HEK293 (cell line): ENCODE results near the gene GRK7.

Experiments used
- CTCF ChIA-PET: fragments of 350-600 bp; formaldehyde crosslinking; extraction: SDS; loops from one replicate; lab custom pipeline; 2021; ENCODE audit warnings: antibody characterized with exemption; lab: Yijun Ruan, JAX
- POLR2A ChIA-PET: fragments of 300-600 bp; formaldehyde crosslinking; extraction: SDS; loops from one replicate; lab custom pipeline; 2020; ENCODE audit warnings: antibody characterized with exemption, inconsistent platforms; lab: Yijun Ruan, JAX
- H3K27ac ChIP-seq: fragments of 200-500 bp; sonication (Bioruptor generic); 2 replicates; pipeline ENCODE4 v1.5.1; 2014; ENCODE audit warnings: low read depth, low read length, control low read depth, inconsistent platforms; ENCODE audit errors: extremely low read depth
- H3K36me3 ChIP-seq, 2 experiments: fragments of 200-500 bp in 1 of 2; sonication (Bioruptor generic) in 1 of 2; 1 replicate in 1 of 2; 2 replicates in 1 of 2; pipeline ENCODE4 v1.5.1; 2014 to 2017; ENCODE audit warnings: inconsistent platforms in 2 of 2, low read length in 2 of 2; ENCODE audit not compliant: control insufficient read depth in 2 of 2, insufficient read depth in 1 of 2
- H3K4me1 ChIP-seq: fragments of 200-500 bp; sonication (Bioruptor generic); 2 replicates; pipeline ENCODE4 v1.5.1; 2014; ENCODE audit warnings: mild to moderate bottlenecking, low read length, inconsistent platforms; ENCODE audit not compliant: control insufficient read depth, insufficient read depth
- H3K4me3 ChIP-seq: 2 replicates; pipeline ENCODE4 v1.5.1; 2011; ENCODE audit warnings: low read depth, mild to moderate bottlenecking, control low read depth, low read length, moderate library complexity
- H3K9me3 ChIP-seq: fragments of 200-500 bp; sonication (Bioruptor generic); 2 replicates; pipeline ENCODE4 v1.5.1; 2014; ENCODE audit warnings: low read depth, low read length, inconsistent platforms; ENCODE audit not compliant: control insufficient read depth, insufficient read depth
- AEBP2 ChIP-seq: fragments of 450-650 bp; formaldehyde crosslinking; IDR thresholded peaks from 2 replicates; pipeline ENCODE4 v1.5.1; 2016; ENCODE audit warnings: missing biosample characterization, missing genetic modification characterization, borderline replicate concordance
- BCL11B ChIP-seq: fragments of 450-650 bp; formaldehyde crosslinking; IDR thresholded peaks from 2 replicates; pipeline ENCODE4 v1.5.1; 2016; ENCODE audit warnings: low read depth, missing biosample characterization, missing genetic modification characterization
- FEZF1 ChIP-seq: fragments of 450-650 bp; formaldehyde crosslinking; IDR thresholded peaks from 2 replicates; pipeline ENCODE4 v1.5.1; 2016; ENCODE audit warnings: missing biosample characterization, missing genetic modification characterization
- GLIS1 ChIP-seq: fragments of 450-650 bp; formaldehyde crosslinking; IDR thresholded peaks from 2 replicates; pipeline ENCODE4 v1.5.1; 2016; ENCODE audit warnings: missing biosample characterization, missing genetic modification characterization
- MZF1 ChIP-seq: fragments of 450-650 bp; formaldehyde crosslinking; IDR thresholded peaks from 2 replicates; pipeline ENCODE4 v1.5.1; 2017; ENCODE audit warnings: missing biosample characterization, missing genetic modification characterization, borderline replicate concordance
- OSR2 ChIP-seq: fragments of 450-650 bp; formaldehyde crosslinking; IDR thresholded peaks from 2 replicates; pipeline ENCODE4 v1.5.1; 2016; ENCODE audit warnings: missing biosample characterization, missing genetic modification characterization
- PRDM10 ChIP-seq: fragments of 450-650 bp; formaldehyde crosslinking; IDR thresholded peaks from 2 replicates; pipeline ENCODE4 v1.5.1; 2016; ENCODE audit warnings: missing biosample characterization, missing genetic modification characterization
- YY1 ChIP-seq: fragments of 450-650 bp; formaldehyde crosslinking; IDR thresholded peaks from 2 replicates; pipeline ENCODE4 v1.5.1; 2018; ENCODE audit warnings: missing biosample characterization, missing genetic modification characterization
- ZBTB48 ChIP-seq: fragments of 450-650 bp; formaldehyde crosslinking; IDR thresholded peaks from 2 replicates; pipeline ENCODE4 v1.5.1; 2016; ENCODE audit warnings: missing biosample characterization, missing genetic modification characterization
- ZFHX2 ChIP-seq: fragments of 450-650 bp; formaldehyde crosslinking; conservative IDR thresholded peaks from 2 replicates; pipeline ENCODE4 v1.5.1; 2016; ENCODE audit warnings: missing biosample characterization, missing genetic modification characterization
- ZFP69B ChIP-seq: fragments of 450-650 bp; formaldehyde crosslinking; IDR thresholded peaks from 2 replicates; pipeline ENCODE4 v1.5.1; 2016; ENCODE audit warnings: missing biosample characterization, missing genetic modification characterization
- ZNF10 ChIP-seq: fragments of 450-650 bp; formaldehyde crosslinking; IDR thresholded peaks from 2 replicates; pipeline ENCODE4 v1.5.1; 2017; ENCODE audit warnings: missing biosample characterization, missing genetic modification characterization
- ZNF114 ChIP-seq: fragments of 450-650 bp; formaldehyde crosslinking; IDR thresholded peaks from 2 replicates; pipeline ENCODE4 v1.5.0; 2017; ENCODE audit warnings: missing biosample characterization, missing genetic modification characterization
- ZNF155 ChIP-seq: fragments of 450-650 bp; formaldehyde crosslinking; IDR thresholded peaks from 2 replicates; pipeline ENCODE4 v1.5.1; 2016; ENCODE audit warnings: missing biosample characterization, missing genetic modification characterization
- ZNF16 ChIP-seq: fragments of 450-650 bp; formaldehyde crosslinking; IDR thresholded peaks from 2 replicates; pipeline ENCODE4 v1.5.1; 2016; ENCODE audit warnings: low read depth, missing biosample characterization, missing genetic modification characterization
- ZNF174 ChIP-seq: fragments of 450-650 bp; formaldehyde crosslinking; IDR thresholded peaks from 2 replicates; pipeline ENCODE4 v1.5.0; 2017; ENCODE audit warnings: missing biosample characterization, mild to moderate bottlenecking, missing genetic modification characterization
- ZNF2 ChIP-seq: fragments of 450-650 bp; formaldehyde crosslinking; IDR thresholded peaks from 2 replicates; pipeline ENCODE4 v1.5.1; 2016; ENCODE audit warnings: missing biosample characterization, missing genetic modification characterization
- ZNF202 ChIP-seq: fragments of 450-650 bp; formaldehyde crosslinking; IDR thresholded peaks from 2 replicates; pipeline ENCODE4 v1.5.1; 2016; ENCODE audit warnings: missing biosample characterization, missing genetic modification characterization, borderline replicate concordance
- ZNF214 ChIP-seq: fragments of 450-650 bp; formaldehyde crosslinking; IDR thresholded peaks from 2 replicates; pipeline ENCODE4 v1.5.1; 2017; ENCODE audit warnings: missing biosample characterization, mild to moderate bottlenecking, missing genetic modification characterization, borderline replicate concordance
- ZNF621 ChIP-seq: fragments of 450-650 bp; formaldehyde crosslinking; IDR thresholded peaks from 2 replicates; pipeline ENCODE4 v1.5.1; 2017; ENCODE audit warnings: missing biosample characterization, missing genetic modification characterization
- ZNF629 ChIP-seq: fragments of 450-650 bp; formaldehyde crosslinking; IDR thresholded peaks from 2 replicates; pipeline ENCODE4 v1.5.1; 2017; ENCODE audit warnings: missing biosample characterization, missing genetic modification characterization
- ZNF658 ChIP-seq: fragments of 450-650 bp; formaldehyde crosslinking; IDR thresholded peaks from 2 replicates; pipeline ENCODE4; 2016; ENCODE audit warnings: missing biosample characterization, missing genetic modification characterization
- ZNF664 ChIP-seq: fragments of 450-650 bp; formaldehyde crosslinking; IDR thresholded peaks from 2 replicates; pipeline ENCODE4 v1.5.1; 2016; ENCODE audit warnings: missing biosample characterization, missing genetic modification characterization
- ZNF707 ChIP-seq: fragments of 450-650 bp; formaldehyde crosslinking; IDR thresholded peaks from 2 replicates; pipeline ENCODE4 v1.5.1; 2016; ENCODE audit warnings: missing biosample characterization, missing genetic modification characterization
- ZNF768 ChIP-seq: fragments of 450-650 bp; formaldehyde crosslinking; IDR thresholded peaks from 2 replicates; pipeline ENCODE4 v1.5.1; 2018; ENCODE audit warnings: missing biosample characterization, mild to moderate bottlenecking, missing genetic modification characterization
- ZNF777 ChIP-seq: fragments of 450-650 bp; formaldehyde crosslinking; IDR thresholded peaks from 2 replicates; pipeline ENCODE4 v1.5.1; 2017; ENCODE audit warnings: missing biosample characterization, missing genetic modification characterization, borderline replicate concordance
- TF ChIP-seq, protein P1 (sequence below): fragments of 450-650 bp; formaldehyde crosslinking; IDR thresholded peaks from 2 replicates; pipeline ENCODE4 v1.5.1; 2016; ENCODE audit warnings: missing biosample characterization, missing genetic modification characterization
- TF ChIP-seq, protein P2 (sequence below): fragments of 450-650 bp; formaldehyde crosslinking; IDR thresholded peaks from 2 replicates; pipeline ENCODE4 v1.5.1; 2016; ENCODE audit warnings: missing biosample characterization, missing genetic modification characterization
- TF ChIP-seq, protein P3 (sequence below): fragments of 450-650 bp; formaldehyde crosslinking; IDR thresholded peaks from 2 replicates; pipeline ENCODE4 v1.5.1; 2016; ENCODE audit warnings: missing biosample characterization, missing genetic modification characterization

The GRK7 gene

GRCh38 chr3:141784531-141784930, 21.3 kb downstream of the GRK7 start:
- no peak overlapping the region for H3K4me3 ChIP-seq
- ChIA-PET POLR2A (no interaction called here), CTCF (no interaction called here)
- TF ChIP-seq ZNF777 (tag by site-specific recombination), result no peak
- no peak for TF ChIP-seq ZNF664
- no peak for TF ChIP-seq ZNF114 (tag by site-specific recombination)
- no peak for TF ChIP-seq ZNF174 (tag by site-specific recombination)
- no peak for TF ChIP-seq ZNF202 (tag by site-specific recombination)
- no peak for TF ChIP-seq ZNF707 (tag by site-specific recombination)
- TF ChIP-seq, protein P1, sequence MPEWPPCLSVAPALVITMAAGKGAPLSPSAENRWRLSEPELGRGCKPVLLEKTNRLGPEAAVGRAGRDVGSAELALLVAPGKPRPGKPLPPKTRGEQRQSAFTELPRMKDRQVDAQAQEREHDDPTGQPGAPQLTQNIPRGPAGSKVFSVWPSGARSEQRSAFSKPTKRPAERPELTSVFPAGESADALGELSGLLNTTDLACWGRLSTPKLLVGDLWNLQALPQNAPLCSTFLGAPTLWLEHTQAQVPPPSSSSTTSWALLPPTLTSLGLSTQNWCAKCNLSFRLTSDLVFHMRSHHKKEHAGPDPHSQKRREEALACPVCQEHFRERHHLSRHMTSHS (tag by site-specific recombination), result no peak
- no peak for TF ChIP-seq ZNF10 (tag by site-specific recombination)
- no peak for TF ChIP-seq ZNF2 (tag by site-specific recombination)
- no peak for TF ChIP-seq MZF1
- no peak for TF ChIP-seq AEBP2 (tag by site-specific recombination)
- no peak for TF ChIP-seq ZNF16 (tag by site-specific recombination)
- TF ChIP-seq ZFHX2 (tag by site-specific recombination), result no peak
- TF ChIP-seq ZNF658, result no peak
- TF ChIP-seq, protein P2, sequence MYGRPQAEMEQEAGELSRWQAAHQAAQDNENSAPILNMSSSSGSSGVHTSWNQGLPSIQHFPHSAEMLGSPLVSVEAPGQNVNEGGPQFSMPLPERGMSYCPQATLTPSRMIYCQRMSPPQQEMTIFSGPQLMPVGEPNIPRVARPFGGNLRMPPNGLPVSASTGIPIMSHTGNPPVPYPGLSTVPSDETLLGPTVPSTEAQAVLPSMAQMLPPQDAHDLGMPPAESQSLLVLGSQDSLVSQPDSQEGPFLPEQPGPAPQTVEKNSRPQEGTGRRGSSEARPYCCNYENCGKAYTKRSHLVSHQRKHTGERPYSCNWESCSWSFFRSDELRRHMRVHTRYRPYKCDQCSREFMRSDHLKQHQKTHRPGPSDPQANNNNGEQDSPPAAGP, result no peak
- no peak for TF ChIP-seq ZNF629
- TF ChIP-seq, protein P3, sequence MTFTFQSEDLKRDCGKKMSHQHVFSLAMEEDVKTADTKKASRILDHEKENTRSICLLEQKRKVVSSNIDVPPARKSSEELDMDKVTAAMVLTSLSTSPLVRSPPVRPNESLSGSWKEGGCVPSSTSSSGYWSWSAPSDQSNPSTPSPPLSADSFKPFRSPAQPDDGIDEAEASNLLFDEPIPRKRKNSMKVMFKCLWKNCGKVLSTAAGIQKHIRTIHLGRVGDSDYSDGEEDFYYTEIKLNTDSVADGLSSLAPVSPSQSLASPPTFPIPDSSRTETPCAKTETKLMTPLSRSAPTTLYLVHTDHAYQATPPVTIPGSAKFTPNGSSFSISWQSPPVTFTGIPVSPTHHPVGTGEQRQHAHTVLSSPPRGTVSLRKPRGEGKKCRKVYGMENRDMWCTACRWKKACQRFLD (tag by site-specific recombination), result no peak
- no peaks in the 10 kb centered on the region for H3K36me3 ChIP-seq
- H3K4me1 ChIP-seq, result no peaks in the 10 kb centered on the region
- no peaks in the 10 kb centered on the region for H3K9me3 ChIP-seq
- H3K27ac ChIP-seq, result no peak overlapping the region

DNA sequence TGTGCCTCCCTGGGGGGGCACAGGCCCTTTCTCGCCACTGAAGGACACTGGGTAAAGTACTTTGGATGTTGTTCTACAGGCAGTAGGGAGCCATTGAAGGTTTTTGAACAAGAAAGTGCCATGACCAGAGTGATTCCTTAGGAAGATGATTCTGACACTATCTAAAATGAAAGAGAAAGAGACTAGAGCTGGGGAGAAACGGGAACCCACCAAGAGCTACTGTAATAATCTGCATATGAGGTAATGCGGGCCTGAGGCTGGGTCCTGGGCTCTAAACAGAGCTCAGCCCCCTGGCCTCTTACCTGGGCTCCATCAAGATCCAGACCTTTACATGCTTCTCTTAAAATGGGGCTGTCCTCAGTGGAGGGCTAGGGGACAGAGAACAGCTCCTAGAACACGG, 24.9 kb downstream of the GRK7 start:
- H3K36me3 ChIP-seq, result no peaks in the 10 kb centered on the region
- no peak overlapping the region for H3K4me3 ChIP-seq
- H3K4me1 ChIP-seq, result no peaks in the 10 kb centered on the region
- CTCF ChIA-PET, result interaction anchor here (0.9 kb wide), 2 partner anchors 27 to 125 kb away, joined by 3 to 4 read pairs; no protein-coding TSS in a partner anchor
- POLR2A ChIA-PET, result no interaction called here
- H3K27ac ChIP-seq, result no peak overlapping the region
- no peaks in the 10 kb centered on the region for H3K9me3 ChIP-seq
- TF ChIP-seq YY1 (tag by site-specific recombination) (no peak), ZNF214 (tag by site-specific recombination) (no peak), ZNF621 (tag by site-specific recombination) (no peak), ZNF155 (no peak), ZFP69B (tag by site-specific recombination) (no peak), ZBTB48 (tag by site-specific recombination) (no peak), PRDM10 (tag by site-specific recombination) (no peak), ZNF664 (no peak), FEZF1 (tag by site-specific recombination) (no peak), ZNF768 (no peak), BCL11B (tag by site-specific recombination) (no peak), OSR2 (no peak), GLIS1 (tag by site-specific recombination) (no peak)
- TF ChIP-seq, protein P1 (tag by site-specific recombination), result no peak
